Adrenal gland (tissue), 12 donors: ENCODE data around the gene NDUFAF8. TPM values are rescaled to one million over a fixed set of nuclear protein-coding genes. Genes with fewer than 3 reads are reported as not detected.

Experiments
- DNase-seq, 7 donors: peaks; one replicate each; pipeline ENCODE4 v3.0.0-alpha.2; 2019 to 2020
- H3K27ac ChIP-seq, 5 donors: fragments of 200-600 bp; sonication (generic) in 4 of 5; 1 replicate in 3 of 5; 2 replicates in 2 of 5; pipeline versions ENCODE4 v1.5.1 to v1.8.0; 2016 to 2020; ENCODE audit warnings: mild to moderate bottlenecking in 1 of 5
- H3K27me3 ChIP-seq: fragments of 200-600 bp; 2 replicates; pipeline ENCODE4 v1.8.0; 2021
- H3K36me3 ChIP-seq, 2 donors: fragments of 200-600 bp; replicated peaks in 1 of 2; 1 replicate in 1 of 2; 2 replicates in 1 of 2; pipeline versions ENCODE4 v1.5.1 to v1.8.0; 2018 to 2022
- H3K4me1 ChIP-seq, 2 donors: fragments of 200-600 bp; replicated peaks in 1 of 2; 1 replicate in 1 of 2; 2 replicates in 1 of 2; pipeline versions ENCODE4 v1.5.1 to v1.8.0; 2018 to 2021
- H3K4me3 ChIP-seq, 4 donors: fragments of 200-600 bp; sonication (generic) in 3 of 4; one replicate each; pipeline ENCODE4 v1.5.1; 2016 to 2018
- H3K9me3 ChIP-seq, 3 donors: fragments of 200-600 bp; sonication (generic) in 1 of 3; replicated peaks in 1 of 3; 1 replicate in 2 of 3; 2 replicates in 1 of 3; pipeline versions ENCODE4 v1.5.1 to v1.8.0; 2016 to 2021
- CTCF ChIP-seq, 6 experiments: fragments of 450-650 bp in 4 of 6; fragments of 200-600 bp in 2 of 6; sonication (generic) in 1 of 6; IDR thresholded peaks; 1 replicate in 5 of 6; 2 replicates in 1 of 6; pipeline versions ENCODE4 v1.5.1 to v1.8.0; 2016 to 2021; ENCODE audit warnings: antibody characterized with exemption in 6 of 6, mild to moderate bottlenecking in 2 of 6, moderate library complexity in 1 of 6
- POLR2A ChIP-seq, 2 donors: fragments of 450-650 bp; IDR thresholded peaks; one replicate each; pipeline ENCODE4 v1.6.1; 2017; ENCODE audit warnings: antibody characterized with exemption in 2 of 2, mild to moderate bottlenecking in 2 of 2, moderate library complexity in 1 of 2
- WGBS, 4 donors: extraction: QIAGEN DNeasy Blood & Tissue Kit in 2 of 4; methylation state at CpG; one replicate each; pipeline versions ENCODE4 v1.1.5 to v1.1.7; 2013 to 2017; 5-methylcytosine and 5-hydroxymethylcytosine counted together
- intact Hi-C, 2 donors: fragments of 100-400 bp; cut with DNase I; formaldehyde crosslinking; loops; one replicate each; pipeline versions ENCODE4 v1.14.1 to v1.15.0; 2022 to 2023
- polyA plus RNA-seq, 3 donors: library from polyadenylated mRNA; stranded (reverse); fragments of 200-250 nt in 2 of 3; fragments of 350-450 nt in 1 of 3; fragmentation: Illumina TruSeq in 1 of 3; extraction: RNeasy Lipid Tissue Mini Kit (QIAGEN cat#74804) in 1 of 3; gene quantifications; one replicate each; pipeline ENCODE4 v1.2.3, GENCODE V29; 2013 to 2014
- total RNA-seq, 9 donors: library from RNA; depleted of rRNA in 4 of 9; stranded (reverse); fragments of >200 nt in 4 of 9; fragments of 120-200 nt in 1 of 9; fragmentation: NEBNext Ultra II Directional in 1 of 9; extraction: Animal tissue kit (Norgen Biotek cat#: 25700) in 1 of 9; gene quantifications; one replicate each; pipeline versions ENCODE4 v1.1.0 to v1.2.4, GENCODE V29; 2013 to 2023
- donor health status: healthy with polysubstance abuse.
- donor health status: Bipolar disorder and iron deficiency.
- donor health status: DM: yes; HTN: yes; CAD: no.
- donor health status: DM: no; HTN: no; CAD: no.
- donor health status: DM: no; HTN: no; CAD: no.
- donor health status: DM: yes; HTN: yes; CAD: no.

Gene NDUFAF8
- total and polyA plus RNA-seq, 12 donors: 25.3 to 106 (median 49.6) TPM

GRCh38 chr17:81210868-81211267 lies 28.2 kb upstream of the NDUFAF8 start:
- 68 to 75% (median 73%) methylated on average over 12 to 14 of the region's 14 CpGs for WGBS, 4 donors
- no peak overlapping the region for H3K27ac ChIP-seq
- DNase-seq: no peak
- H3K27me3 ChIP-seq: no peaks in the 10 kb centered on the region
- no peaks in the 10 kb centered on the region for H3K36me3 ChIP-seq
- intact Hi-C loops: no loop called here
- H3K4me1 ChIP-seq: no peaks in the 10 kb centered on the region
- TF ChIP-seq CTCF (IDR thresholded peaks at IDR 0.05) (no peak), POLR2A (IDR thresholded peaks at IDR 0.05) (no peak)
- H3K4me3 ChIP-seq: no peak overlapping the region
- H3K9me3 ChIP-seq: no peaks in the 10 kb centered on the region

DNA sequence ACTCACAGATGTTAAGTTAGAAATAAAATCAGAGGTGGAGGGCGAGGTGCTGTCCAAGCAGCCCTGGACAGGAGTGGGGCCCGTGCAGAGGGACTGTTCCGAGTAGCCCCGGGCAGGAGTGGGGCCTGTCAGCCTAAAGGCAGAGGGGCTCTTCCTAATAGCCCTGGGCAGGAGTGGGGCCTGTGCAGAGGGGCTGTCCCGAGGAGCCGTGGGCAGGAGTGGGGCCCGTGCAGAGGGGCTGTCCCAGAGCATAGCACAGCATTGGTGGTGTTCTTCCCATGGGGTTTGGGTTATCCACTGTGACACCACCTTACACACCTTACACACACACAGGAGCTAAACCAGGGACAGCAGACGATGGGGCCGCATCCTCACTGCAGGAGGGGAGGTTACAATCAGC lies 26.8 kb upstream of the NDUFAF8 start:
- H3K27me3 ChIP-seq: no peaks in the 10 kb centered on the region
- no peak overlapping the region for H3K27ac ChIP-seq
- no peak for DNase-seq
- H3K9me3 ChIP-seq: no peaks in the 10 kb centered on the region
- intact Hi-C loops: no loop called here
- TF ChIP-seq POLR2A (IDR thresholded peaks at IDR 0.05) (no peak), CTCF (IDR thresholded peaks at IDR 0.05) (no peak)
- no peaks in the 10 kb centered on the region for H3K36me3 ChIP-seq
- no peak overlapping the region for H3K4me3 ChIP-seq
- 83 to 94% (median 91%) methylated on average over 9 of the region's 9 CpGs for WGBS, 4 donors
- no peaks in the 10 kb centered on the region for H3K4me1 ChIP-seq

- H3K4me1 ChIP-seq: no peaks in the 10 kb centered on the region
- no peak for DNase-seq
- intact Hi-C loops: no loop called here
These were observed 25.1 kb upstream of the NDUFAF8 start for GRCh38 chr17:81213978-81214377.

GRCh38 chr17:81217491-81217890 lies 21.6 kb upstream of the NDUFAF8 start:
- Histone ChIP-seq H3K4me3 (no peak overlapping the region), H3K36me3 (peaks cover 0 to 6% of the 10 kb centered on the region in 2 donors), H3K9me3 (no peaks in the 10 kb centered on the region), H3K27ac (no peak overlapping the region), H3K4me1 (peaks cover 0 to 14% of the 10 kb centered on the region in 2 donors), H3K27me3 (no peaks in the 10 kb centered on the region)
- 91 to 95% (median 93%) methylated on average over 18 of the region's 18 CpGs for WGBS, 4 donors
- no peak for DNase-seq
- no peak for TF ChIP-seq POLR2A (IDR thresholded peaks at IDR 0.05)
- no peak for TF ChIP-seq CTCF (IDR thresholded peaks at IDR 0.05)
- intact Hi-C loops: no loop called here

More at GRCh38 chr17:81213978-81214377, 25.1 kb upstream of the NDUFAF8 start:
- H3K9me3 ChIP-seq: no peaks in the 10 kb centered on the region
- 93 to 98% (median 96%) methylated on average over 8 of the region's 8 CpGs for WGBS, 4 donors
- peaks cover 0 to 5% of the 10 kb centered on the region in 2 donors for H3K36me3 ChIP-seq
- no peaks in the 10 kb centered on the region for H3K27me3 ChIP-seq
- no peak overlapping the region for H3K4me3 ChIP-seq
- H3K27ac ChIP-seq: no peak overlapping the region
- no peak for TF ChIP-seq POLR2A (IDR thresholded peaks at IDR 0.05)
- no peak for TF ChIP-seq CTCF (IDR thresholded peaks at IDR 0.05)
